Measurements from ENCODE around the gene CUL1.

Gene CUL1

DNA sequence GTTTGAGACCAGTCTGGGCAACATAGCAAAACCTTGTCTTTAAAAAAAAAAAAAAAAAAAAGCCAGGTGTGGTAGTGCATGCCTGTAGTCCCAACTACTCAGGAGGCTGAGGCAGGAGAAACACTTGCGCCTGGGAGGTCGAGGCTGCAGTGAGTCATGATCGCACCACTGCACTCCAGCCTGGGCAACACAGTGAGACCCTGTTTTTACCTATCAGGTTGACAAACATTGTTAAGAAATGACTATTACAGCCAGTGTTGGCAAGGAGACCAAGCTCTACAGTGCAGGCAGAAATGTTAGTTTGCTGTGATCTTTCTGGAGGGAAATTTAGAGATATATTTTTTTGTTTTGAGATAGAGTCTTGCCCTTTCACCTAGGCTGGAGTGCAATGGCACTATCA is 37.3 kb downstream of the CUL1 start:
- Histone ChIP-seq H3K36me3 (replicated peaks) (peaks cover 18% of the 10 kb centered on the region), H3K4me3 (ENCODE audit: low read depth, low read length) (no peak overlapping the region), H3K27me3 (replicated peaks) (no peaks in the 10 kb centered on the region), H3K27ac (no peak overlapping the region)
- in situ Hi-C loops (cut with HindIII; ENCODE audit: low pct_ligation_motif_present, low sequenced_read_pairs) = no loop called here
- no peak for DNase-seq
- TF ChIP-seq, protein P1, sequence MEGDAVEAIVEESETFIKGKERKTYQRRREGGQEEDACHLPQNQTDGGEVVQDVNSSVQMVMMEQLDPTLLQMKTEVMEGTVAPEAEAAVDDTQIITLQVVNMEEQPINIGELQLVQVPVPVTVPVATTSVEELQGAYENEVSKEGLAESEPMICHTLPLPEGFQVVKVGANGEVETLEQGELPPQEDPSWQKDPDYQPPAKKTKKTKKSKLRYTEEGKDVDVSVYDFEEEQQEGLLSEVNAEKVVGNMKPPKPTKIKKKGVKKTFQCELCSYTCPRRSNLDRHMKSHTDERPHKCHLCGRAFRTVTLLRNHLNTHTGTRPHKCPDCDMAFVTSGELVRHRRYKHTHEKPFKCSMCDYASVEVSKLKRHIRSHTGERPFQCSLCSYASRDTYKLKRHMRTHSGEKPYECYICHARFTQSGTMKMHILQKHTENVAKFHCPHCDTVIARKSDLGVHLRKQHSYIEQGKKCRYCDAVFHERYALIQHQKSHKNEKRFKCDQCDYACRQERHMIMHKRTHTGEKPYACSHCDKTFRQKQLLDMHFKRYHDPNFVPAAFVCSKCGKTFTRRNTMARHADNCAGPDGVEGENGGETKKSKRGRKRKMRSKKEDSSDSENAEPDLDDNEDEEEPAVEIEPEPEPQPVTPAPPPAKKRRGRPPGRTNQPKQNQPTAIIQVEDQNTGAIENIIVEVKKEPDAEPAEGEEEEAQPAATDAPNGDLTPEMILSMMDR (IDR thresholded peaks at IDR 0.05; ENCODE audit: low read depth, low read length, missing control alignments) = no peak

DNA sequence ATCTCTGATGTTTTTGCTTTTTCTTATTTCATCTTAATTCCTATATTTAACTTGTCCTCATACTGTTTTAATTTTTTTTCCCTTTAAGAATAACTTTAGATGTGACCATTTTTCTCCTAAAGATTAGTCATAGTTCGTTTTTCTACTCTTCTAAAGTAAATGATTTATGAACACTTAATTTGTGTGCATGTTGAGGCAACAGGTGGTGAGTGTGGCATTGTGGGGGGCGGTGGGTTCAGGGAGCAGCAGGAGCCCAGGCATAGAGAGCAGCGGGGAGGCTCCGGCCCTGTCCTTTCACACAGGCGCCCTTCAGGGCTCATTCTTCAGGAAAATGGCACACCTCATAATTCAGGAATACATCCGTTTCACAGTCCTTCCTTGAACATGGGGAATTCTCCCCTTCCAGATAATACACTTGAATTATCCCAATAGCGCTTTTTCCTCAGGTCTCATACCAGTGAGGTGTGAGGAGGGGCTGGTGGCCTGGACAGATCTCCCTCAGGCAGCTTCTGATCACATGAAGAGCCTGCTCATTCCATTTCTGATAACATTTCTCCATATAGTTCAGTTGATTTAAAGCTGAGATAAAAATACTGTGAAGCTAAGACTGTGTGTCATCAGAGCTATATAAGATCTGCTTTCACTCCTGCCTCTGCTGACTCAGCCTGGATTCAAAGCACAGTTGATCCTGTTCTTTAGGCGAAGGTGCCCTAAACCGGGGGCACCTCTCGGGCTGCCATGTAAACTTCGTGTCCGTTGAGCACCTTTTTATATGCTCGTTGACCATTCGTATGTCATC is 40.2 kb downstream of the CUL1 start:
- in situ Hi-C loops (cut with HindIII; ENCODE audit: low pct_ligation_motif_present, low sequenced_read_pairs) = no loop called here
- Histone ChIP-seq H3K36me3 (replicated peaks) (peaks cover 22% of the 10 kb centered on the region), H3K27me3 (replicated peaks) (no peaks in the 10 kb centered on the region)

DNA sequence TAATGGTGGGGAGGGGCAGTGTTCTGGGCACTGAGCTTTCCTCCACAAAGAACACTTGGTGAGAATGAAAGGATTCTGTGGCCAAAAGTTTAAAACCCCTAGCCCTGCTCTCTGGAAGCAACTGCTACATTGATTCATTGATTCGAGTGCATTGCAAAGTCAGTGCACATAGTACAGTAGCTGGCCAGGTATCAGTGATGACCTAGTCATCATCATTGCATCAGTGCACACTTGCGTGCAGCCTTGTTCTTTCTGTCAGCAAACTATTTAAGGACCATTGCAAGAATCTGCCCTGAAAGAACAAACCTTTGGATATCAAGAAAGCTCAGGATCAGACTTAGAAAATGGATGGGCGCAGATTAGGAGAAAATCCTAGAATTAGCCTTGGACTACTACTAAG is 47.4 kb downstream of the CUL1 start:
- TF ChIP-seq, protein P1 (IDR thresholded peaks at IDR 0.05; ENCODE audit: low read depth, low read length, missing control alignments) = no peak
- H3K27ac ChIP-seq = no peak overlapping the region
- peaks cover 3% of the 10 kb centered on the region for H3K36me3 ChIP-seq (replicated peaks)
- H3K4me3 ChIP-seq (ENCODE audit: low read depth, low read length) = no peak overlapping the region
- DNase-seq = no peak
- H3K27me3 ChIP-seq (replicated peaks) = no peaks in the 10 kb centered on the region
- in situ Hi-C loops (cut with HindIII; ENCODE audit: low pct_ligation_motif_present, low sequenced_read_pairs) = no loop called here

More for the DNA sequence above, 40.2 kb downstream of the CUL1 start:
- no peak overlapping the region for H3K4me3 ChIP-seq (ENCODE audit: low read depth, low read length)
- TF ChIP-seq, protein P1 (IDR thresholded peaks at IDR 0.05; ENCODE audit: low read depth, low read length, missing control alignments) = no peak
- DNase-seq = peak; percentile 27
- H3K27ac ChIP-seq = no peak overlapping the region

DNA sequence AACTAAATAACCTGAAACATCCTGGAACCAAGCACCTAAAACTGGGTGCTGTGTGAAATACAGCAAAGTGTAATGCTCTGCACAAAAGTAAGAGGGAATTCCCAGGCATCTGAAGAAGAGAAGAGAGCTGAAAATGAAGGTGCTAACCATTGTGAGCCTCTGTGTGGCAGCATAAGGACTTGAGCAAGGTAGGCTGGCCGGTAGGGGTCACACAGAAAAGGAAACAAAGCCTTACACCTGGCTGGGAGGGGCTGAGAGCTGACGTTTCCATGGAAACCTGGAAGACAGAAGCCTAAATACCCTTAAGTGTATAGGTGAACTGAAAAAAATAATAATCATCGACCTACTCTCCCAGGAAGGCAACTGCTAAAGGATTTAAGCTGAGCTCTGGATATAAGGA is 48.6 kb downstream of the CUL1 start:
- in situ Hi-C loops (cut with HindIII; ENCODE audit: low pct_ligation_motif_present, low sequenced_read_pairs) = no loop called here

DNA sequence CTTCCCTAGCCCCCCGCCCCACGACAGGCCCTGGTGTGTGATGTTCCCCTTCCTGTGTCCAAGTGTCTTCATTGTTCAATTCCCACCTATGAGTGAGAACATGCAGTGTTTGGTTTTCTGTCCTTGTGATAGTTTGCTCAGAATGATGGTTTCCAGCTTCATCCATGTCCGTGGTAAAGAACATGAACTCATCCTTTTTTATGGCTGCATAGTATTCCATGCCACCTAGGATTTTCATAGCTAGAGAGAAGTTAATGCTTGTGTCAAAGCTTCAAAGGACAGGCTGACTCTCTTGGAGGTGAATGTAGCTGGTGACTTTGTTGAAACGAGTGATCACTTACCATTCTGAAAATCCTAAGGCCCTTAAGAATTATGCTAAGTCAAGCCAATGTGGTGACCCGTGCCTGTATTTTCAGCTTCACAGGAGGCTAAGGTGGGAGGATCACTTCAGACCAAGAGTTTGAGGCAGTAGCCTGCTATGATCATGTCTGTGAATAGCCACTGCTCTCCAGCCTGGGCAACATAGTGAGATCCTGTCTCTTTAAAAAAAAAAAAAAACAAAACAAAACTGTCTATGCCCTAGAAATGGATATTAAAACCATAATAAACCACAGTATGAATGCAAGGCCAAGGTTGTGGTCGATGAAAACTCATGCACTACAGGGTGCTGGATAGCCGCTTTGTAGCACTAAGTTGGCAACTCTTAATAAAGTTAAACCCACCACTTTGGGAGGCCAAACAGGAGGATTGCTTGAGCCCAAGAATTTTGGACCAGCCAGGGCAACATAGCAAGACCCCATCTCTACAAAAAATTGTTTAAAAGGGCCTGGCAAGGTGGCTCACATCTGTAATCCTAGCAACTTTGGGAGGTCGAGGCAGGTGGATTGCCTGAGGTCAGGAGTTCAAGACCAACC is 52.0 kb downstream of the CUL1 start:
- Histone ChIP-seq H3K4me3 (ENCODE audit: low read depth, low read length) (no peak overlapping the region), H3K27me3 (replicated peaks) (no peaks in the 10 kb centered on the region), H3K36me3 (replicated peaks) (peaks cover 5% of the 10 kb centered on the region), H3K27ac (no peak overlapping the region)
- no peak for DNase-seq
- in situ Hi-C loops (cut with HindIII; ENCODE audit: low pct_ligation_motif_present, low sequenced_read_pairs) = no loop called here
- TF ChIP-seq, protein P1 (IDR thresholded peaks at IDR 0.05; ENCODE audit: low read depth, low read length, missing control alignments) = no peak

More for the DNA sequence above, 48.6 kb downstream of the CUL1 start:
- Histone ChIP-seq H3K4me3 (ENCODE audit: low read depth, low read length) (no peak overlapping the region), H3K27me3 (replicated peaks) (no peaks in the 10 kb centered on the region), H3K36me3 (replicated peaks) (peaks cover 2% of the 10 kb centered on the region), H3K27ac (no peak overlapping the region)
- TF ChIP-seq, protein P1 (IDR thresholded peaks at IDR 0.05; ENCODE audit: low read depth, low read length, missing control alignments) = no peak
- DNase-seq = no peak
